ENCODE results near the gene RAB43.
"Not testable (repeated sequence)": the region's sequence is repeated elsewhere in the genome, so short reads cannot be mapped to it uniquely, and the experiment has no call there.

RAB43 gene

GRCh38 chr3:129121792-129122411, at the start of gene RAB43:
RAB43 (minus strand) TSS chr3:129121804; CDS start chr3:129121489, 315 bp downstream.
- peak; percentile 90 for DNase-seq

GRCh38 chr3:129166579-129167332, 45.2 kb upstream of the RAB43 start:
- DNase-seq, result no peak

GRCh38 chr3:129165594-129165993, 44.0 kb upstream of the RAB43 start:
- not testable (repeated sequence) for DNase-seq

GRCh38 chr3:129164500-129164899, 42.9 kb upstream of the RAB43 start:
- DNase-seq, result no peak

GRCh38 chr3:129162729-129163579, 41.4 kb upstream of the RAB43 start:
- no peak for DNase-seq

- no peak for DNase-seq
Observed at GRCh38 chr3:129161860-129162271, 40.3 kb upstream of the RAB43 start.

- DNase-seq, result peak; percentile 84
Observed at GRCh38 chr3:129160891-129161859, 39.6 kb upstream of the RAB43 start, which contains the start of gene ISY1. ISY1 (minus strand) TSS chr3:129161063; CDS start chr3:129160975, 88 bp downstream.

- no peak for DNase-seq
Observed at GRCh38 chr3:129144786-129145185, 23.2 kb upstream of the RAB43 start.

- not testable (repeated sequence) for DNase-seq
Observed at GRCh38 chr3:129141011-129141410, 19.4 kb upstream of the RAB43 start.

GRCh38 chr3:129139911-129140310, 18.3 kb upstream of the RAB43 start:
- DNase-seq, result no peak

GRCh38 chr3:129136275-129136674, 14.7 kb upstream of the RAB43 start:
- DNase-seq, result not testable (repeated sequence)

GRCh38 chr3:129132097-129132866, 10.7 kb upstream of the RAB43 start:
- DNase-seq, result no peak

GRCh38 chr3:129131465-129132088, 10.0 kb upstream of the RAB43 start:
- DNase-seq, result no peak

- no peak for DNase-seq
Observed at GRCh38 chr3:129130291-129130813, 8.7 kb upstream of the RAB43 start.

- no peak for DNase-seq
Observed at GRCh38 chr3:129128357-129129155, 7.0 kb upstream of the RAB43 start.

GRCh38 chr3:129126726-129127280, 5.2 kb upstream of the RAB43 start:
- DNase-seq, result no peak

- no peak for DNase-seq
Observed at GRCh38 chr3:129123314-129124060, 1.9 kb upstream of the RAB43 start.

GRCh38 chr3:129122412-129123011, 908 bp upstream of the RAB43 start:
- no peak for DNase-seq

All from activated CD8-positive, alpha-beta memory T cell treated with anti-CD3 and anti-CD28 coated beads, Interleukin-2, amount 50 U/mL, for 4 hours (primary cell).